ENCODE measurements around the gene PPP3CB.

DNA sequence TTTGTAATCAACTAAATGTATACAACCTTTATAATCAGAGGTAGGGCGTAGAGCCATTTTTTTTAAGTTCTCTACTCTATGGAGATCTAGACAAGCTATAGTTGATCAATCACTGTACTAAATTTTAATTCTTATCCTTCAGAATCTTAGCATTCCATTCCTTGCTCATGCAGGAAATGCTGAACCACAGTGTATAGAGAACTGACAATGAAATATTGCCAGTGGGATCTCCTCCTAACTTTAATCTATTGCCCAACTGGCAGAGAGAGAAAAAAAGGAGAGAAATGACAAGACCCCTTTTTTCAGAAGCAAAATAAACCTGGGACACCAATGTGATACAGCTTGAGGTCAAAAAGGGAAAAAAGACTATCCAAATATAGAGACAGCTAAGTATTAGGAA lies 26.4 kb upstream of the PPP3CB start:
- no peak for TF ChIP-seq FOXM1 (IDR thresholded peaks at IDR 0.05; ENCODE audit: borderline replicate concordance)
- TF ChIP-seq FOXA1 (IDR thresholded peaks at IDR 0.05), result no peak
- TF ChIP-seq FOXK2 (IDR thresholded peaks at IDR 0.05), result no peak
- TF ChIP-seq ELF4 (IDR thresholded peaks at IDR 0.05), result no peak
- TF ChIP-seq, protein P1, sequence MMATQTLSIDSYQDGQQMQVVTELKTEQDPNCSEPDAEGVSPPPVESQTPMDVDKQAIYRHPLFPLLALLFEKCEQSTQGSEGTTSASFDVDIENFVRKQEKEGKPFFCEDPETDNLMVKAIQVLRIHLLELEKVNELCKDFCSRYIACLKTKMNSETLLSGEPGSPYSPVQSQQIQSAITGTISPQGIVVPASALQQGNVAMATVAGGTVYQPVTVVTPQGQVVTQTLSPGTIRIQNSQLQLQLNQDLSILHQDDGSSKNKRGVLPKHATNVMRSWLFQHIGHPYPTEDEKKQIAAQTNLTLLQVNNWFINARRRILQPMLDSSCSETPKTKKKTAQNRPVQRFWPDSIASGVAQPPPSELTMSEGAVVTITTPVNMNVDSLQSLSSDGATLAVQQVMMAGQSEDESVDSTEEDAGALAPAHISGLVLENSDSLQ (IDR thresholded peaks at IDR 0.05), result no peak
- no peak for TF ChIP-seq SUZ12 (IDR thresholded peaks at IDR 0.05)
- no peak for TF ChIP-seq SP1 (IDR thresholded peaks at IDR 0.05)
- TF ChIP-seq TARDBP (IDR thresholded peaks at IDR 0.05), result no peak
- TF ChIP-seq BHLHE40 (IDR thresholded peaks at IDR 0.05; ENCODE audit: borderline replicate concordance), result no peak
- TF ChIP-seq ARNT (IDR thresholded peaks at IDR 0.05), result no peak
- TF ChIP-seq HDGF (IDR thresholded peaks at IDR 0.05; ENCODE audit: borderline replicate concordance), result no peak
- no peak for TF ChIP-seq LEF1 (IDR thresholded peaks at IDR 0.05; ENCODE audit: borderline replicate concordance)
- TF ChIP-seq ZNF384 (IDR thresholded peaks at IDR 0.05), result no peak

Measured in HEK293T (cell line).